GM12878 (cell line): ENCODE data around the gene SSTR4. TPM values are rescaled to one million over a fixed set of nuclear protein-coding genes. Genes with fewer than 3 reads are reported as not detected.

Experiments
- ATAC-seq: fragments of 200-7000 bp; cut with Tn5 transposase; 3 replicates; pipeline ENCODE4 v1.9.1; 2020; ENCODE audit warnings: mild to moderate bottlenecking, moderate library complexity
- BruUV-seq: library from RNA; stranded (reverse); fragments of 400-500 nt; replicated peaks from 2 replicates; lab custom pipeline; 2021; lab: Mats Ljungman, UMichigan
- CTCF ChIA-PET: fragments of 300-600 bp; sonication (Branson Sonifier 250); formaldehyde crosslinking; extraction: SDS; loops from one replicate; lab custom pipeline; 2021; ENCODE audit warnings: inconsistent platforms; lab: Yijun Ruan, JAX
- POLR2A ChIA-PET: fragments of 350-600 bp; formaldehyde crosslinking; extraction: SDS; loops from one replicate; lab custom pipeline; 2021; ENCODE audit warnings: inconsistent platforms; lab: Charles Lee
- RAD21 ChIA-PET: fragments of 300-600 bp; sonication (Branson Sonifier 250); formaldehyde crosslinking; loops from one replicate; lab custom pipeline; 2023; ENCODE audit warnings: antibody characterized with exemption; ENCODE audit not compliant: unreplicated experiment; lab: Charles Lee
- SMC1A ChIA-PET: fragments of 300-600 bp; sonication (Branson Sonifier 250); formaldehyde crosslinking; loops from one replicate; lab custom pipeline; 2023; ENCODE audit not compliant: unreplicated experiment, uncharacterized antibody; lab: Charles Lee
- DNase-seq: peaks from one replicate; pipeline ENCODE4 v3.0.0-alpha.2; 2011; ENCODE audit warnings: low read depth, low spot score
- FAIRE-seq: peaks from 3 replicates; lab custom pipeline; 2011; peaks lifted over from hg19 to GRCh38; lab: Jason Lieb, UNC
- H2AFZ ChIP-seq: 2 replicates; pipeline ENCODE4 v1.6.0; 2011; ENCODE audit warnings: low read depth, low read length, control low read depth; ENCODE audit not compliant: control insufficient read depth
- H3K27ac ChIP-seq: 2 replicates; pipeline ENCODE4 v1.5.1; 2011; ENCODE audit warnings: control low read depth; ENCODE audit not compliant: control insufficient read depth, insufficient read depth
- H3K27me3 ChIP-seq, 2 experiments: replicated peaks in 1 of 2; 2 replicates each; pipeline versions ENCODE4 v1.6.0 to v1.6.1; 2011; ENCODE audit warnings: low read length in 1 of 2; ENCODE audit not compliant: control insufficient read depth in 2 of 2, insufficient read depth in 2 of 2
- H3K36me3 ChIP-seq, 2 experiments: 2 replicates each; pipeline ENCODE4 v1.5.1; 2011; ENCODE audit warnings: low read length in 1 of 2; ENCODE audit not compliant: control insufficient read depth in 2 of 2, insufficient read depth in 2 of 2
- H3K4me1 ChIP-seq: 2 replicates; pipeline ENCODE4 v1.6.1; 2011; ENCODE audit warnings: mild to moderate bottlenecking, low read length, moderate library complexity, mixed read lengths; ENCODE audit not compliant: control insufficient read depth, insufficient read depth
- H3K4me2 ChIP-seq: 2 replicates; pipeline ENCODE4 v1.6.0; 2011; ENCODE audit warnings: control low read depth; ENCODE audit not compliant: control insufficient read depth, insufficient read depth
- H3K4me3 ChIP-seq: fragments of 200-600 bp; sonication (generic); 2 replicates; pipeline ENCODE4 v1.5.1; 2016
- H3K79me2 ChIP-seq: 2 replicates; pipeline ENCODE4 v1.6.0; 2011; ENCODE audit warnings: low read length; ENCODE audit not compliant: control insufficient read depth, insufficient read depth
- H3K9ac ChIP-seq: 2 replicates; pipeline ENCODE4 v1.8.0; 2011; ENCODE audit warnings: low read length, control low read depth, mixed read lengths; ENCODE audit not compliant: control insufficient read depth, insufficient read depth
- H3K9me3 ChIP-seq: replicated peaks from 3 replicates; pipeline ENCODE4 v1.5.1; 2011; ENCODE audit warnings: mild to moderate bottlenecking, low read length; ENCODE audit not compliant: control insufficient read depth, insufficient read depth
- H4K20me1 ChIP-seq: 2 replicates; pipeline ENCODE4 v1.6.0; 2011; ENCODE audit not compliant: control insufficient read depth, insufficient read depth
- ASH2L ChIP-seq: fragments of 300-600, 200-600 bp; sonication (generic); IDR thresholded peaks from 2 replicates; pipeline ENCODE4 v1.6.1; 2017; ENCODE audit warnings: low read depth, mild to moderate bottlenecking, borderline replicate concordance
- CREB1 ChIP-seq: IDR thresholded peaks from 2 replicates; pipeline ENCODE4 v1.6.1; 2012; ENCODE audit warnings: low read depth, mild to moderate bottlenecking, inconsistent platforms
- E2F4 ChIP-seq: IDR thresholded peaks from 2 replicates; pipeline ENCODE4 v1.6.1; 2012; ENCODE audit warnings: low read depth, low read length, improper control_type of control experiment
- HCFC1 ChIP-seq: fragments of 150-350 bp; IDR thresholded peaks from 2 replicates; pipeline ENCODE4 v1.6.1; 2014; ENCODE audit warnings: low read length
- HDAC6 ChIP-seq: fragments of 200-600 bp; sonication (generic); IDR thresholded peaks from one replicate; pipeline ENCODE4 v1.8.0; 2017; ENCODE audit warnings: antibody characterized with exemption; ENCODE audit not compliant: unreplicated experiment
- KAT2A ChIP-seq: conservative IDR thresholded peaks from 2 replicates; pipeline ENCODE4 v1.6.1; 2011; ENCODE audit warnings: low read depth, low read length; ENCODE audit not compliant: control insufficient read depth
- MEF2A ChIP-seq: IDR thresholded peaks from 2 replicates; pipeline ENCODE4 v1.6.1; 2011; ENCODE audit warnings: low read depth, mild to moderate bottlenecking, low read length, moderate library complexity; ENCODE audit not compliant: insufficient read depth
- MXI1 ChIP-seq: fragments of 150-350 bp; IDR thresholded peaks from 2 replicates; pipeline ENCODE4 v1.6.1; 2011; ENCODE audit warnings: low read depth, mild to moderate bottlenecking, inconsistent platforms, low read length, improper control_type of control experiment
- MYC ChIP-seq: IDR thresholded peaks from 2 replicates; pipeline ENCODE4 v1.6.1; 2011; ENCODE audit warnings: mild to moderate bottlenecking, low read length, moderate library complexity, inconsistent platforms; ENCODE audit not compliant: insufficient read depth, insufficient replicate concordance, insufficient read length, severe bottlenecking
- NRF1 ChIP-seq: conservative IDR thresholded peaks from 2 replicates; pipeline ENCODE4 v1.6.1; 2011; ENCODE audit warnings: mild to moderate bottlenecking, low read depth, low read length, improper control_type of control experiment
- POLR2AphosphoS2 ChIP-seq: IDR thresholded peaks from 2 replicates; pipeline ENCODE4 v1.6.1; 2011; ENCODE audit warnings: low read depth, mild to moderate bottlenecking, low read length, improper control_type of control experiment, moderate library complexity
- POU2F2 ChIP-seq: IDR thresholded peaks from 3 replicates; pipeline ENCODE4 v1.6.1; 2011; ENCODE audit warnings: low read depth, mild to moderate bottlenecking, low read length, borderline replicate concordance
- SMARCA5 ChIP-seq: fragments of 450-650 bp; IDR thresholded peaks from 2 replicates; pipeline ENCODE4 v1.6.1; 2017; ENCODE audit warnings: mild to moderate bottlenecking
- SRF ChIP-seq, 2 experiments: IDR thresholded peaks; 2 replicates each; pipeline ENCODE4 v1.6.1; 2011; ENCODE audit warnings: low read depth in 2 of 2, low read length in 2 of 2, mild to moderate bottlenecking in 1 of 2, moderate library complexity in 1 of 2
- WGBS: methylation state at CpG from one replicate; pipeline ENCODE4 v1.1.6; 2016; ENCODE audit warnings: low lambda C conversion rate; ENCODE audit not compliant: insufficient replicate concordance, insufficient coverage; ENCODE audit errors: missing lambda C conversion rate; 5-methylcytosine and 5-hydroxymethylcytosine counted together
- in situ Hi-C: fragments of 300-500 bp; cut with MboI; formaldehyde crosslinking; loops from 9 replicates; pipeline ENCODE4 v1.14.3; 2018; ENCODE audit warnings: mixed read lengths
- intact Hi-C: fragments of 100-400 bp; cut with micrococcal nuclease; formaldehyde crosslinking; loops from one replicate; pipeline ENCODE4 v1.14.2; 2022; ENCODE audit not compliant: unreplicated experiment
- polyA plus RNA-seq, 11 experiments: library from polyadenylated mRNA; depleted of rRNA in 4 of 11; unstranded in 6 of 11; stranded (reverse) in 5 of 11; fragments of >200 nt; fragmentation: Nextera tagmentation in 4 of 11; fragmentation: Illumina TruSeq in 1 of 11; extraction: Ambion mirVana in 4 of 11; extraction: Trizol in 1 of 11; gene quantifications; 1 replicate in 1 of 11; 2 replicates in 10 of 11; pipeline versions ENCODE4 v1.2.1 to v1.2.3, GENCODE V29; 2011 to 2016; ENCODE audit warnings: inconsistent platforms in 2 of 11, missing spikeins in 2 of 11, low read depth in 1 of 11
- total RNA-seq, 4 experiments: library from RNA; depleted of rRNA in 3 of 4; stranded (reverse); fragments of >200 nt in 3 of 4; fragmentation: Illumina TruSeq in 1 of 4; extraction: Trizol in 1 of 4; gene quantifications; 2 replicates each; pipeline versions ENCODE4 v1.2.1 to v1.2.3, GENCODE V29; 2013 to 2021

The SSTR4 gene
- total and polyA plus RNA-seq, 10 of the 15 experiments (the other 5 are each of a cell fraction or from before 2014, with no cell fraction given) = not detected

- H3K9ac ChIP-seq = no peak overlapping the region
- TF ChIP-seq HDAC6 = no peak
- no peak for TF ChIP-seq POU2F2
- TF ChIP-seq NRF1 = no peak
- no peak for TF ChIP-seq HCFC1
- no peak for TF ChIP-seq MEF2A
- TF ChIP-seq KAT2A = no peak
- no peak for TF ChIP-seq MYC
- TF ChIP-seq CREB1 = no peak
- no peak for TF ChIP-seq SRF (IDR thresholded peaks at IDR 0.05; ENCODE audit: low read depth in 2 of 2, low read length in 2 of 2)
- no peak for TF ChIP-seq POLR2AphosphoS2
- TF ChIP-seq MXI1 = no peak
- no peak for TF ChIP-seq ASH2L
- no peak for TF ChIP-seq E2F4
- no peak for TF ChIP-seq SMARCA5
- intact Hi-C loops (loop anchor here (5.0 to 10.0 kb wide), 2 partner anchors 132 to 285 kb away; no protein-coding TSS in a partner anchor), in situ Hi-C loops (no loop called here)
- ChIA-PET CTCF (interaction anchor here (0.9 to 2.6 kb wide), 6 partner anchors 19 to 142 kb away, joined by 3 to 11 read pairs (median 5); no protein-coding TSS in a partner anchor), SMC1A (interaction anchor here (0.6 to 6.6 kb wide), 7 partner anchors 9 to 368 kb away, joined by 3 to 27 read pairs (median 3); no protein-coding TSS in a partner anchor), POLR2A (no interaction called here), RAD21 (interaction anchor here (1.3 to 2.0 kb wide), 3 partner anchors 19 to 142 kb away, joined by 3 to 7 read pairs (median 3); no protein-coding TSS in a partner anchor)
- no peaks in the 10 kb centered on the region for H3K79me2 ChIP-seq
- H2AFZ ChIP-seq = no peak overlapping the region
- H3K9me3 ChIP-seq = no peaks in the 10 kb centered on the region; the same call in 2 of the 3 replicates
- no peaks in the 10 kb centered on the region for H3K4me1 ChIP-seq
- no peak for ATAC-seq
- H3K27me3 ChIP-seq = no peaks in the 10 kb centered on the region
- no peak for FAIRE-seq
- H3K4me3 ChIP-seq = no peak overlapping the region
- no peaks in the 10 kb centered on the region for H4K20me1 ChIP-seq
- no peak overlapping the region for H3K4me2 ChIP-seq
- DNase-seq = no peak
- H3K36me3 ChIP-seq = no peaks in the 10 kb centered on the region
- no peak overlapping the region for H3K27ac ChIP-seq
- BruUV-seq = no TSS peak
- 8% methylated on average over 3 of the region's 3 CpGs for WGBS
Measured at GRCh38 chr20:23059846-23060245, 24.7 kb downstream of the SSTR4 start.
